ENCODE data around the gene LPP. TPM values are rescaled to one million over a fixed set of nuclear protein-coding genes. Genes with fewer than 3 reads are reported as not detected.

The LPP gene
- total RNA-seq, 1 donor from 2014 or later: 96.7 TPM

- Mint-ChIP-seq H3K27me3 (no peaks in the 10 kb centered on the region), H3K36me3 (peaks cover 8% of the 10 kb centered on the region), H3K4me3 (no peak overlapping the region), H3K4me1 (ENCODE audit: unreplicated experiment) (no peaks in the 10 kb centered on the region), H3K9me3 (no peaks in the 10 kb centered on the region), H3K27ac (no peak overlapping the region)
- DNase-seq (ENCODE audit: extremely low spot score, unreplicated experiment): no peak
- no peak for TF ChIP-seq CTCF (conservative IDR thresholded peaks at IDR 0.05)
Measured at GRCh38 chr3:188546835-188547670, 393.1 kb downstream of the LPP start.

GRCh38 chr3:188553569-188553968, 399.6 kb downstream of the LPP start:
- H3K4me3 Mint-ChIP-seq: no peak overlapping the region
- TF ChIP-seq CTCF (conservative IDR thresholded peaks at IDR 0.05): no peak
- DNase-seq (ENCODE audit: extremely low spot score, unreplicated experiment): no peak
- H3K4me1 Mint-ChIP-seq (ENCODE audit: unreplicated experiment): no peaks in the 10 kb centered on the region
- H3K27me3 Mint-ChIP-seq: no peaks in the 10 kb centered on the region
- H3K27ac Mint-ChIP-seq: no peak overlapping the region
- H3K36me3 Mint-ChIP-seq: no peaks in the 10 kb centered on the region
- H3K9me3 Mint-ChIP-seq: no peaks in the 10 kb centered on the region

- TF ChIP-seq CTCF (conservative IDR thresholded peaks at IDR 0.05): no peak
- no peak overlapping the region for H3K4me3 Mint-ChIP-seq
- DNase-seq (ENCODE audit: extremely low spot score, unreplicated experiment): no peak
- no peaks in the 10 kb centered on the region for H3K36me3 Mint-ChIP-seq
- no peak overlapping the region for H3K27ac Mint-ChIP-seq
- H3K4me1 Mint-ChIP-seq (ENCODE audit: unreplicated experiment): no peaks in the 10 kb centered on the region
- H3K27me3 Mint-ChIP-seq: no peaks in the 10 kb centered on the region
- no peaks in the 10 kb centered on the region for H3K9me3 Mint-ChIP-seq
Measured at GRCh38 chr3:188554404-188554803, 400.4 kb downstream of the LPP start.

GRCh38 chr3:188557235-188557634, 403.3 kb downstream of the LPP start:
- Mint-ChIP-seq H3K27ac (no peak overlapping the region), H3K4me1 (ENCODE audit: unreplicated experiment) (no peaks in the 10 kb centered on the region), H3K27me3 (no peaks in the 10 kb centered on the region), H3K4me3 (no peak overlapping the region), H3K9me3 (no peaks in the 10 kb centered on the region), H3K36me3 (peaks cover 5% of the 10 kb centered on the region)
- DNase-seq (ENCODE audit: extremely low spot score, unreplicated experiment): no peak
- no peak for TF ChIP-seq CTCF (conservative IDR thresholded peaks at IDR 0.05)

- TF ChIP-seq CTCF (conservative IDR thresholded peaks at IDR 0.05): no peak
- Mint-ChIP-seq H3K27ac (no peak overlapping the region), H3K4me1 (ENCODE audit: unreplicated experiment) (no peaks in the 10 kb centered on the region), H3K27me3 (no peaks in the 10 kb centered on the region), H3K4me3 (no peak overlapping the region), H3K36me3 (peaks cover 5% of the 10 kb centered on the region), H3K9me3 (no peaks in the 10 kb centered on the region)
- DNase-seq (ENCODE audit: extremely low spot score, unreplicated experiment): no peak
Measured at GRCh38 chr3:188558343-188559071, 404.6 kb downstream of the LPP start.

Data from type B pancreatic cell (in vitro differentiated cells).